Hepatocyte (in vitro differentiated cells): ENCODE measurements around the gene GAD2. TPM values are rescaled to one million over a fixed set of nuclear protein-coding genes. Genes with fewer than 3 reads are reported as not detected.

Experiments
- DNase-seq: peaks from one replicate; pipeline ENCODE4 v3.0.0-alpha.2; 2016; ENCODE audit warnings: low spot score
- H2AFZ ChIP-seq: fragments of 200-600 bp; sonication (generic); 2 replicates; pipeline ENCODE4 v1.6.0; 2016; ENCODE audit warnings: antibody characterized with exemption, mild to moderate bottlenecking
- H3K27ac ChIP-seq: fragments of 200-600 bp; sonication (generic); 2 replicates; pipeline ENCODE4 v1.5.1; 2016; ENCODE audit warnings: mild to moderate bottlenecking
- H3K27me3 ChIP-seq: fragments of 200-600 bp; sonication (generic); 2 replicates; pipeline ENCODE4 v1.6.1; 2016
- H3K36me3 ChIP-seq: fragments of 200-600 bp; sonication (generic); replicated peaks from 2 replicates; pipeline ENCODE4 v1.5.1; 2016; ENCODE audit warnings: low read depth; ENCODE audit not compliant: insufficient read depth
- H3K4me1 ChIP-seq: fragments of 200-600 bp; sonication (generic); 2 replicates; pipeline ENCODE4 v1.5.1; 2016; ENCODE audit warnings: mild to moderate bottlenecking, moderate library complexity; ENCODE audit not compliant: insufficient read depth
- H3K4me2 ChIP-seq: fragments of 200-600 bp; sonication (generic); 2 replicates; pipeline ENCODE4 v1.6.0; 2016
- H3K4me3 ChIP-seq: fragments of 200-600 bp; sonication (generic); 2 replicates; pipeline ENCODE4 v1.5.1; 2016; ENCODE audit warnings: mild to moderate bottlenecking
- H3K79me2 ChIP-seq: fragments of 200-600 bp; sonication (generic); 2 replicates; pipeline ENCODE4 v1.6.0; 2017; ENCODE audit warnings: mild to moderate bottlenecking
- H3K9me2 ChIP-seq: fragments of 200-600 bp; sonication (generic); replicated peaks from 2 replicates; pipeline ENCODE4 v1.6.0; 2017; ENCODE audit warnings: mild to moderate bottlenecking; ENCODE audit not compliant: insufficient read depth
- H3K9me3 ChIP-seq: fragments of 200-600 bp; sonication (generic); 2 replicates; pipeline ENCODE4 v1.5.1; 2016; ENCODE audit warnings: low read depth, mild to moderate bottlenecking
- H4K20me1 ChIP-seq: fragments of 200-600 bp; sonication (generic); 2 replicates; pipeline ENCODE4 v1.6.0; 2016; ENCODE audit warnings: mild to moderate bottlenecking; ENCODE audit not compliant: insufficient read depth, poor library complexity, severe bottlenecking
- EZH2 ChIP-seq: fragments of 200-600 bp; sonication (generic); IDR thresholded peaks from 2 replicates; pipeline ENCODE4 v1.6.1; 2016; ENCODE audit warnings: antibody characterized with exemption, mild to moderate bottlenecking, borderline replicate concordance
- EZH2phosphoT487 ChIP-seq: fragments of 200-600 bp; sonication (generic); IDR thresholded peaks from one replicate; pipeline ENCODE4 v1.6.1; 2018; ENCODE audit warnings: antibody characterized with exemption, mild to moderate bottlenecking, low read depth, moderate library complexity; ENCODE audit not compliant: unreplicated experiment, severe bottlenecking
- WGBS: methylation state at CpG from one replicate; pipeline ENCODE4 v1.1.6; 2016; ENCODE audit warnings: low lambda C conversion rate; ENCODE audit errors: missing lambda C conversion rate; 5-methylcytosine and 5-hydroxymethylcytosine counted together
- polyA plus RNA-seq: library from polyadenylated mRNA; unstranded; fragments of >200 nt; fragmentation: Nextera tagmentation; extraction: Ambion mirVana; gene quantifications from 2 replicates; pipeline ENCODE4 v1.2.1, GENCODE V29; 2016
- total RNA-seq: library from RNA; depleted of rRNA; stranded (reverse); fragments of >200 nt; gene quantifications from 2 replicates; pipeline ENCODE4 v1.2.3, GENCODE V29; 2014
- TF ChIP-seq, protein P1 (sequence below): fragments of 200-600 bp; sonication (generic); IDR thresholded peaks from 2 replicates; pipeline ENCODE4 v1.5.1; 2016; ENCODE audit warnings: antibody characterized with exemption, mild to moderate bottlenecking; ENCODE audit not compliant: poor library complexity

GAD2 gene
- total and polyA plus RNA-seq, 2 experiments from 2014 or later: 0.33 to 0.53 TPM

GRCh38 chr10:26323219-26323618 is 106.6 kb downstream of the GAD2 start:
- Histone ChIP-seq H3K27me3 (no peaks in the 10 kb centered on the region), H3K36me3 (no peaks in the 10 kb centered on the region), H4K20me1 (no peaks in the 10 kb centered on the region), H2AFZ (no peak overlapping the region), H3K9me3 (no peaks in the 10 kb centered on the region), H3K79me2 (no peaks in the 10 kb centered on the region), H3K4me2 (no peak overlapping the region), H3K4me1 (no peaks in the 10 kb centered on the region), H3K4me3 (no peak overlapping the region), H3K27ac (no peak overlapping the region), H3K9me2 (no peaks in the 10 kb centered on the region)
- WGBS: 84% methylated on average over 3 of the region's 3 CpGs
- no peak for DNase-seq
- TF ChIP-seq EZH2 (no peak), EZH2phosphoT487 (no peak)
- TF ChIP-seq, protein P1, sequence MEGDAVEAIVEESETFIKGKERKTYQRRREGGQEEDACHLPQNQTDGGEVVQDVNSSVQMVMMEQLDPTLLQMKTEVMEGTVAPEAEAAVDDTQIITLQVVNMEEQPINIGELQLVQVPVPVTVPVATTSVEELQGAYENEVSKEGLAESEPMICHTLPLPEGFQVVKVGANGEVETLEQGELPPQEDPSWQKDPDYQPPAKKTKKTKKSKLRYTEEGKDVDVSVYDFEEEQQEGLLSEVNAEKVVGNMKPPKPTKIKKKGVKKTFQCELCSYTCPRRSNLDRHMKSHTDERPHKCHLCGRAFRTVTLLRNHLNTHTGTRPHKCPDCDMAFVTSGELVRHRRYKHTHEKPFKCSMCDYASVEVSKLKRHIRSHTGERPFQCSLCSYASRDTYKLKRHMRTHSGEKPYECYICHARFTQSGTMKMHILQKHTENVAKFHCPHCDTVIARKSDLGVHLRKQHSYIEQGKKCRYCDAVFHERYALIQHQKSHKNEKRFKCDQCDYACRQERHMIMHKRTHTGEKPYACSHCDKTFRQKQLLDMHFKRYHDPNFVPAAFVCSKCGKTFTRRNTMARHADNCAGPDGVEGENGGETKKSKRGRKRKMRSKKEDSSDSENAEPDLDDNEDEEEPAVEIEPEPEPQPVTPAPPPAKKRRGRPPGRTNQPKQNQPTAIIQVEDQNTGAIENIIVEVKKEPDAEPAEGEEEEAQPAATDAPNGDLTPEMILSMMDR: no peak

- Histone ChIP-seq H3K27ac (no peak overlapping the region), H3K9me2 (no peaks in the 10 kb centered on the region), H2AFZ (no peak overlapping the region), H3K27me3 (no peaks in the 10 kb centered on the region), H3K4me1 (peaks cover 1% of the 10 kb centered on the region), H3K4me2 (no peak overlapping the region), H3K79me2 (no peaks in the 10 kb centered on the region), H3K36me3 (no peaks in the 10 kb centered on the region), H3K4me3 (no peak overlapping the region), H4K20me1 (no peaks in the 10 kb centered on the region), H3K9me3 (no peaks in the 10 kb centered on the region)
- WGBS: 88% methylated on average over 3 of the region's 3 CpGs
- no peak for DNase-seq
- TF ChIP-seq EZH2 (no peak), EZH2phosphoT487 (no peak)
- TF ChIP-seq, protein P1: no peak
These were observed 110.3 kb downstream of the GAD2 start for GRCh38 chr10:26326851-26327250.

- no peak overlapping the region for H3K4me3 ChIP-seq
- TF ChIP-seq, protein P1: no peak
- no peak for TF ChIP-seq EZH2phosphoT487
- TF ChIP-seq EZH2: no peak
- WGBS: 95% methylated on average over 4 of the region's 4 CpGs
These were observed 111.2 kb downstream of the GAD2 start for GRCh38 chr10:26327811-26328210.

DNA sequence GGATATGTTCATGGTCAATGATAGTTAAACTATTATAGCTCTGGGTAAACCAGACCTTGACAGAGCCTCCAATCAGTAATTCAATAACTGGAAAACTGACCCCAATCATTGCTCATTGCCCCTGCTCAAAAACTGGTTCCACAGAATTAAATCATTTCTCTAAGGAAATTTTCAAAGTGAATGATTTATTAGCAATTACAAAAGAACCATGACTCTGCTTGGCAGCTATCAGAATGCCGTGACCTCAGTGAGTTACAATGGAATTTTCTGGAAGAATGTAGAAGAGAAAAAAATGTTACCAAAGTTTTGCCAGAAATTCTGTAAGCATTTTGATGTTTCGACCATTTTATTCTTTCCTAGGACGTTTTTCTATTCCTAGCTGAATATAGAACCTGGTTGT is 114.8 kb downstream of the GAD2 start:
- Histone ChIP-seq H3K79me2 (no peaks in the 10 kb centered on the region), H2AFZ (no peak overlapping the region), H4K20me1 (no peaks in the 10 kb centered on the region), H3K4me1 (peaks cover 11% of the 10 kb centered on the region), H3K27ac (peak overlapping the region; percentile 71), H3K36me3 (no peaks in the 10 kb centered on the region), H3K4me3 (no peak overlapping the region), H3K4me2 (no peak overlapping the region), H3K9me3 (no peaks in the 10 kb centered on the region), H3K9me2 (no peaks in the 10 kb centered on the region), H3K27me3 (no peaks in the 10 kb centered on the region)
- WGBS: 86% methylated on average over 3 of the region's 3 CpGs
- no peak for DNase-seq
- TF ChIP-seq, protein P1: no peak
- no peak for TF ChIP-seq EZH2phosphoT487
- no peak for TF ChIP-seq EZH2

More at GRCh38 chr10:26327811-26328210, 111.2 kb downstream of the GAD2 start:
- no peak for DNase-seq
- Histone ChIP-seq H3K27ac (no peak overlapping the region), H2AFZ (no peak overlapping the region), H3K36me3 (no peaks in the 10 kb centered on the region), H3K4me1 (peaks cover 9% of the 10 kb centered on the region), H3K4me2 (no peak overlapping the region), H3K9me3 (no peaks in the 10 kb centered on the region), H4K20me1 (no peaks in the 10 kb centered on the region), H3K79me2 (no peaks in the 10 kb centered on the region), H3K9me2 (no peaks in the 10 kb centered on the region), H3K27me3 (no peaks in the 10 kb centered on the region)
